Muscle layer of duodenum (tissue), 2 donors: ENCODE measurements around the gene NRIP1.

Source experiments
- H3K27ac ChIP-seq: one replicate; pipeline ENCODE4 v1.7.0; 2013; ENCODE audit warnings: mild to moderate bottlenecking, low read length
- H3K27me3 ChIP-seq: one replicate; pipeline ENCODE4 v1.7.0; 2013; ENCODE audit warnings: low read depth, mild to moderate bottlenecking, control low read depth, low read length
- H3K36me3 ChIP-seq, 2 donors: one replicate each; pipeline ENCODE4 v1.7.0; 2013; ENCODE audit warnings: low read length in 2 of 2, control low read depth in 1 of 2, mild to moderate bottlenecking in 1 of 2; ENCODE audit not compliant: insufficient read depth in 2 of 2, control insufficient read depth in 1 of 2
- H3K4me1 ChIP-seq, 2 donors: one replicate each; pipeline ENCODE4 v1.7.0; 2013; ENCODE audit warnings: low read length in 2 of 2, mild to moderate bottlenecking in 2 of 2, control low read depth in 1 of 2, moderate library complexity in 1 of 2; ENCODE audit not compliant: insufficient read depth in 2 of 2, control insufficient read depth in 1 of 2
- H3K4me3 ChIP-seq, 2 donors: one replicate each; pipeline ENCODE4 v1.7.0; 2013; ENCODE audit warnings: low read length in 2 of 2, low read depth in 1 of 2, mild to moderate bottlenecking in 1 of 2
- H3K9me3 ChIP-seq, 2 donors: one replicate each; pipeline ENCODE4 v1.7.0; 2013; ENCODE audit warnings: low read length in 2 of 2, control low read depth in 1 of 2, mild to moderate bottlenecking in 1 of 2; ENCODE audit not compliant: control insufficient read depth in 1 of 2
- donor health status: healthy.

The NRIP1 gene

DNA sequence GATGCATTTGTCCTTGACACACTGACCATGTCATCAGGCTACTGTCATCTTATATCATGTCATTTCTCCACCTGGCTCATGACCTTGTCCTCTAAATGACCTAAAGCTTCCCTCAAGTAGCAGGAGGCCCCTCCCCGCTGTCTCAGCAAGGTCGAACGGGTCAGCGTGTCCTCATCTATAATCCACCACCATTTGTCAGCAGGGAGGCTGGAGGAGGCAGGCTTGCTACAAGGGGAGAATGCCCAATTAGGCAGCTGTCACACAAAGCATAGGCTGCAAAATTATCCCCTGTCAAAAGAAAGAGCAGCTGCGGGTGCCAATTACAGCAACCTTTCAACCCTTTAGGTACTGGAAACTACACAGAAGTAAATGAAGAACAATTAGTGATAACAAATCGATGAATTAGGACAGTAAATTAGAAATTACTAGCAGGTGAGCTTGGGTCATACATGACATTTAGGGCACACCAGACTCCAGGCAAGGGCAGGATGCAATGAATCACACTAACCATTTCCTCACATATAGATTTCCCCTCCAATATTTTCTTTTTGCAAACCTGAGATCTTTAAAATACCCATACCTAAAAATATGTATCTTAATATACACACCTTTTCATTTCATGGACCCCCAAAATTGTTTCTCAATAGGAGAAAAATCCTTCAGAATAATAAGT lies 61.2 kb downstream of the NRIP1 start:
- Histone ChIP-seq H3K27ac (no peak overlapping the region), H3K4me3 (no peak overlapping the region), H3K9me3 (no peaks in the 10 kb centered on the region), H3K4me1 (peaks cover 16 to 51% of the 10 kb centered on the region in 2 donors), H3K36me3 (no peaks in the 10 kb centered on the region), H3K27me3 (no peaks in the 10 kb centered on the region)

GRCh38 chr21:15001857-15002606 lies 62.8 kb downstream of the NRIP1 start:
- H3K4me3 ChIP-seq: no peak overlapping the region
- no peaks in the 10 kb centered on the region for H3K9me3 ChIP-seq
- no peaks in the 10 kb centered on the region for H3K27me3 ChIP-seq
- no peak overlapping the region for H3K27ac ChIP-seq
- H3K4me1 ChIP-seq: peaks cover 16 to 47% of the 10 kb centered on the region in 2 donors
- H3K36me3 ChIP-seq: no peaks in the 10 kb centered on the region

DNA sequence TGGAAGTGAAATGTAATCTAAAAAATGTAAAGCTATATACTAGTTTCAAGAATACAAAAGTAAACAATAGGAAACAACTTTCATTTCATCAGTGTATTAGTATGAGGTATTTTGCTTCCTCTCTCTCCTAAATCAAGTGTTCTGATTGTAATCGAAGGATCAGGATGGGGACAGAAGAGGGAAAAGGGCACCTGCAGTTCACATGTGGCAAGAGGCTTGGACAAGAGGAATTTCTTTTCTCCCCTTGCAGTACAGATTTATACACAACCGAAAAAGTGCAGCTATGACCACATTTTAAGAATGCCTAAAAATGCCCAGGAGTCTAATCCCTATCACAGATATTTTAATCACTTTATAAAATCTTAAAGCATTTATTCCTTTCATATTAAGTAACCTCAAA lies 63.7 kb downstream of the NRIP1 start:
- H3K4me3 ChIP-seq: no peak overlapping the region
- H3K4me1 ChIP-seq: peaks cover 15 to 41% of the 10 kb centered on the region in 2 donors
- H3K27me3 ChIP-seq: no peaks in the 10 kb centered on the region

DNA sequence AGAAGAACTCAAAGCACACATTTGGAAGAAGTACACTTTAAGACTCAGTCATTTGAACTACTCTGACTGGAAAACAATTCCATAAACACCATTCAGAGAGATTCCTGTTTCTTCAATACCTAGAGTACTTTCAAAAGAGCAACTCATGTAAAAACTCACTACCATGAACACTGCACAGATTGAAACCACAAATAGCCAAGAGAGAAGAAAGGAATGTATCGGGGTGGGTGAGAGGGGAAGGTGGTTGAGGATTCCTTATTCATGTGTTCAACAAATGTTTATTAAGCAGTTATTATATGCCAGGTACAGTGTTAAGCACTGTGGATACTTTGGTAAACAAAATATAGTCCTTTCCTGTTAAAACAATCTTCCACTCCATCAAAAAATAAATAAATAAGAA lies 64.7 kb downstream of the NRIP1 start:
- Histone ChIP-seq H3K9me3 (no peaks in the 10 kb centered on the region), H3K36me3 (no peaks in the 10 kb centered on the region), H3K27me3 (no peaks in the 10 kb centered on the region), H3K27ac (no peak overlapping the region), H3K4me3 (no peak overlapping the region), H3K4me1 (peaks cover 13 to 40% of the 10 kb centered on the region in 2 donors)

More for the DNA sequence above, 63.7 kb downstream of the NRIP1 start:
- Histone ChIP-seq H3K36me3 (no peaks in the 10 kb centered on the region), H3K9me3 (no peaks in the 10 kb centered on the region), H3K27ac (no peak overlapping the region)

DNA sequence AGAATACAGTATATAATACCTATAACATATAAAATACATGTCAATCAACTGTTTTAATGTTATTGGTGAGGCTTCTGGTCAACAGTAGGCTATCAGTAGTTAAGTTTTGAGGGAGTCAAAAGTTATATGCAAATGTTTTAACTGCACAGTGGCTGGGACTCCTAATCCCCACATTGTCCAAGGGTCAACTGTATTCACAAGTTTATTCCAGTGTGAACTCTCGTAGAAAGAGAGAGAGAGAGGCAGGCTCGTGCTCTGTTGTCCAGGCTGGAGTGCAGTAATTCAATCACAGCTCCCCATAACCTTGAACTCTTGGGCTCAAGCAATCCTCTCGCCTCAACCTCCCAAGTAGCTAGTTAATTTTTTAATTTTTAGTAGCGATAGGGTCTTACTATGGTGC lies 66.0 kb downstream of the NRIP1 start:
- Histone ChIP-seq H3K4me1 (peaks cover 13 to 34% of the 10 kb centered on the region in 2 donors), H3K27ac (no peak overlapping the region)

GRCh38 chr21:14998336-14998735 lies 66.5 kb downstream of the NRIP1 start:
- H3K4me1 ChIP-seq: peaks cover 13 to 30% of the 10 kb centered on the region in 2 donors

More for the DNA sequence above, 66.0 kb downstream of the NRIP1 start:
- Histone ChIP-seq H3K4me3 (no peak overlapping the region), H3K27me3 (no peaks in the 10 kb centered on the region), H3K36me3 (no peaks in the 10 kb centered on the region), H3K9me3 (no peaks in the 10 kb centered on the region)

GRCh38 chr21:14995695-14996490 lies 68.9 kb downstream of the NRIP1 start:
- Histone ChIP-seq H3K27me3 (no peaks in the 10 kb centered on the region), H3K4me3 (no peak overlapping the region), H3K36me3 (peaks cover 0 to 5% of the 10 kb centered on the region in 2 donors), H3K27ac (no peak overlapping the region), H3K9me3 (no peaks in the 10 kb centered on the region), H3K4me1 (peaks cover 3 to 19% of the 10 kb centered on the region in 2 donors)

More at GRCh38 chr21:14998336-14998735, 66.5 kb downstream of the NRIP1 start:
- no peak overlapping the region for H3K27ac ChIP-seq
- no peaks in the 10 kb centered on the region for H3K36me3 ChIP-seq
- no peak overlapping the region for H3K4me3 ChIP-seq
- no peaks in the 10 kb centered on the region for H3K9me3 ChIP-seq
- H3K27me3 ChIP-seq: no peaks in the 10 kb centered on the region

DNA sequence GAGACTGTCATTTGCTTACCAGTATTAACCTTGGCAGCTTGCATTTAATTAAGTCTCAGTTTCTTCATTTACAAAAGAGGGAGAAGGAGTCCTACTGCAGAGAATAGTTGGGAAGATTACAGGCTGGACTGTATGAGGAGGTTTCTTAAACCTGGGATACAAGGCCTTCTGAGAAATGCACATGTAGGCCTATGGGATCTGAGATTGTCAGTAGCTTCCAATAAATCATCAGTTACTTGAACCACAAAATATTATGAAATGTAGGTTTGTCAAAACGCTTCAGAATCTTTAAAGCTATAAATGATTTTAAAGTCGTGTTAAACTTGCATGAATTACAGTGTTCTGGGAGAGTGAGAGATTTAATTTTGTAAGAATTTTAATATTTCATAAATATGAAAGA lies 69.6 kb downstream of the NRIP1 start:
- no peak overlapping the region for H3K4me3 ChIP-seq
- H3K27ac ChIP-seq: no peak overlapping the region
- H3K9me3 ChIP-seq: no peaks in the 10 kb centered on the region
- peaks cover 3 to 16% of the 10 kb centered on the region in 2 donors for H3K4me1 ChIP-seq
- H3K27me3 ChIP-seq: no peaks in the 10 kb centered on the region
- peaks cover 0 to 5% of the 10 kb centered on the region in 2 donors for H3K36me3 ChIP-seq

DNA sequence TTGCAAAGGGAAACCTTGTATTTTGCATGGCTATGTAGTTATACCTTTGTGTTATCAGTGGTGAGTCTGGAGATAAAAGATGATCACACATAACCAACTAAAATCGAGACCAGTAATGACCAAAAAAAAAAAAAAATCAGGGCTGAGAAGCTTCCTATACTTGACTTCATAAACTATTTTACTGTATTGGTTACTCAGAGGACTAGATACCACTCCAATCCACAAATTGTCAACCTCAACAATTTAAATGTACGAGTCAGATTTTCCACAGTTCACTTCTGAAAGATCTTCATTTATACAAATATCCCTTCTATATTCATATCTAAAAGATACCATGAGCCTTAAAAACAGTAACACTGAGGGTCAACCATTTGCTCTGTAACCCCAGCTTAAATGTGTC lies 71.7 kb downstream of the NRIP1 start:
- H3K27me3 ChIP-seq: no peaks in the 10 kb centered on the region
- H3K9me3 ChIP-seq: no peaks in the 10 kb centered on the region
- H3K36me3 ChIP-seq: peaks cover 4 to 5% of the 10 kb centered on the region in 2 donors
- no peak overlapping the region for H3K4me3 ChIP-seq
- no peak overlapping the region for H3K27ac ChIP-seq
- H3K4me1 ChIP-seq: peaks cover 3 to 28% of the 10 kb centered on the region in 2 donors

GRCh38 chr21:14991957-14992356 lies 72.8 kb downstream of the NRIP1 start:
- H3K36me3 ChIP-seq: peaks cover 5 to 13% of the 10 kb centered on the region in 2 donors

DNA sequence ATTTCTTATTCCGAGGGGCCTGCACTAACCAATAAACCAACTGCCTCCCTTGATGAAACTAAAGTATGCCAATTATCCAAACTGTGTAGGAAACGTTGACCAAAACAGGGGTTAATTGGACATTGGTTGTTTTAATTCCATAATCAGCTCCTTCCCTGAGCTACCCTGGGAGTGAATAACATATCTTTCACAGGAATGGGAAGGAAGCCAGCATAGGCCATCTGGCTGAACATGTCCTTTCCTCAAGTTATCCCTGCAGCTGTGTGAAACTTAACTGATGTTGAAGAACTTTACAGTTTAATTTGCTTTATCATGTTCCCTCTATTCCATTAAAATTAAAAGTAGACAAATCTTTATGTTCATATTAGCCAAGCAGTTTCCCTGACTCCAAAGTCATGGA lies 75.4 kb downstream of the NRIP1 start:
- H3K4me3 ChIP-seq: no peak overlapping the region
- no peaks in the 10 kb centered on the region for H3K9me3 ChIP-seq
- peaks cover 5 to 15% of the 10 kb centered on the region in 2 donors for H3K36me3 ChIP-seq
- no peaks in the 10 kb centered on the region for H3K27me3 ChIP-seq
- H3K4me1 ChIP-seq: peaks cover 3 to 23% of the 10 kb centered on the region in 2 donors
- no peak overlapping the region for H3K27ac ChIP-seq

More at GRCh38 chr21:14991957-14992356, 72.8 kb downstream of the NRIP1 start:
- peaks cover 3 to 32% of the 10 kb centered on the region in 2 donors for H3K4me1 ChIP-seq
- no peak overlapping the region for H3K27ac ChIP-seq
- no peak overlapping the region for H3K4me3 ChIP-seq
- no peaks in the 10 kb centered on the region for H3K27me3 ChIP-seq
- no peaks in the 10 kb centered on the region for H3K9me3 ChIP-seq
